Stomach (tissue), 4 donors: Measurements from ENCODE around the gene EID2.

Experiments
- EP300 ChIP-seq: sonication (generic); formaldehyde crosslinking; IDR thresholded peaks from one replicate; pipeline ENCODE4 v1.6.1; 2017; ENCODE audit warnings: antibody characterized with exemption
- POLR2A ChIP-seq, 4 donors: fragments of 450-650 bp; IDR thresholded peaks; one replicate each; pipeline ENCODE4 v1.6.1; 2016; ENCODE audit warnings: antibody characterized with exemption in 4 of 4, control low read depth in 2 of 4, mild to moderate bottlenecking in 1 of 4, moderate library complexity in 1 of 4
- POLR2AphosphoS5 ChIP-seq, 3 donors: sonication (generic); formaldehyde crosslinking; IDR thresholded peaks; one replicate each; pipeline ENCODE4 v1.6.1; 2016; ENCODE audit warnings: antibody characterized with exemption in 3 of 3
- TF ChIP-seq, protein P1 (sequence below), 7 experiments: fragments of 450-650 bp in 4 of 7; fragments of 200-600 bp in 3 of 7; sonication (generic) in 3 of 7; IDR thresholded peaks; one replicate each; pipeline ENCODE4 v1.5.1; 2016 to 2019; ENCODE audit warnings: antibody characterized with exemption in 7 of 7, control low read depth in 2 of 7, mild to moderate bottlenecking in 1 of 7

GRCh38 chr19:39587496-39587895 is 47.5 kb upstream of the EID2 start:
- TF ChIP-seq, protein P1, sequence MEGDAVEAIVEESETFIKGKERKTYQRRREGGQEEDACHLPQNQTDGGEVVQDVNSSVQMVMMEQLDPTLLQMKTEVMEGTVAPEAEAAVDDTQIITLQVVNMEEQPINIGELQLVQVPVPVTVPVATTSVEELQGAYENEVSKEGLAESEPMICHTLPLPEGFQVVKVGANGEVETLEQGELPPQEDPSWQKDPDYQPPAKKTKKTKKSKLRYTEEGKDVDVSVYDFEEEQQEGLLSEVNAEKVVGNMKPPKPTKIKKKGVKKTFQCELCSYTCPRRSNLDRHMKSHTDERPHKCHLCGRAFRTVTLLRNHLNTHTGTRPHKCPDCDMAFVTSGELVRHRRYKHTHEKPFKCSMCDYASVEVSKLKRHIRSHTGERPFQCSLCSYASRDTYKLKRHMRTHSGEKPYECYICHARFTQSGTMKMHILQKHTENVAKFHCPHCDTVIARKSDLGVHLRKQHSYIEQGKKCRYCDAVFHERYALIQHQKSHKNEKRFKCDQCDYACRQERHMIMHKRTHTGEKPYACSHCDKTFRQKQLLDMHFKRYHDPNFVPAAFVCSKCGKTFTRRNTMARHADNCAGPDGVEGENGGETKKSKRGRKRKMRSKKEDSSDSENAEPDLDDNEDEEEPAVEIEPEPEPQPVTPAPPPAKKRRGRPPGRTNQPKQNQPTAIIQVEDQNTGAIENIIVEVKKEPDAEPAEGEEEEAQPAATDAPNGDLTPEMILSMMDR (IDR thresholded peaks at IDR 0.05), result no peak
- TF ChIP-seq EP300 (no peak), POLR2A (IDR thresholded peaks at IDR 0.05) (no peak), POLR2AphosphoS5 (IDR thresholded peaks at IDR 0.05) (no peak)
